Endothelial cell of umbilical vein (primary cell): ENCODE data around the gene IQSEC3. TPM values are rescaled to one million over a fixed set of nuclear protein-coding genes. Genes with fewer than 3 reads are reported as not detected.
"Not testable (repeated sequence)": the region's sequence is repeated elsewhere in the genome, so short reads cannot be mapped to it uniquely, and the experiment has no call there.

Source experiments
- BruUV-seq: library from RNA; stranded (reverse); fragments of 400-500 nt; replicated peaks from 2 replicates; lab custom pipeline; 2021; lab: Mats Ljungman, UMichigan
- CTCF ChIA-PET: fragments of 300-600, 350-600 bp; sonication (Branson Sonifier 250); formaldehyde crosslinking; loops from one replicate; lab custom pipeline; 2021; ENCODE audit warnings: antibody characterized with exemption, inconsistent platforms; lab: Charles Lee
- POLR2A ChIA-PET: fragments of 300-600, 350-600 bp; sonication (Branson Sonifier 250); formaldehyde crosslinking; loops from one replicate; lab custom pipeline; 2021; ENCODE audit warnings: antibody characterized with exemption, inconsistent platforms; lab: Charles Lee
- DNase-seq: peaks from one replicate; pipeline ENCODE4 v3.0.0-alpha.2; 2011; ENCODE audit warnings: low read depth, low spot score
- FAIRE-seq: peaks from 2 replicates; lab custom pipeline; 2011; peaks lifted over from hg19 to GRCh38; lab: Jason Lieb, UNC
- H2AFZ ChIP-seq: 2 replicates; pipeline ENCODE4 v1.6.0; 2012; ENCODE audit warnings: low read depth, low read length, control low read depth, inconsistent platforms
- H3K27ac ChIP-seq: 2 replicates; pipeline ENCODE4 v1.5.1; 2011; ENCODE audit warnings: low read depth, mild to moderate bottlenecking, control low read depth, low read length, moderate library complexity; ENCODE audit not compliant: insufficient read depth
- H3K27me3 ChIP-seq, 2 experiments: 2 replicates each; pipeline versions ENCODE4 v1.6.0 to v1.6.1; 2011; ENCODE audit warnings: low read length in 2 of 2, mixed read lengths in 1 of 2; ENCODE audit not compliant: control insufficient read depth in 2 of 2, insufficient read depth in 2 of 2
- H3K36me3 ChIP-seq, 2 experiments: 2 replicates in 1 of 2; 3 replicates in 1 of 2; pipeline ENCODE4 v1.5.1; 2011; ENCODE audit warnings: low read length in 2 of 2, mild to moderate bottlenecking in 1 of 2, moderate library complexity in 1 of 2; ENCODE audit not compliant: control insufficient read depth in 2 of 2, insufficient read depth in 2 of 2; ENCODE audit errors: extremely low read depth in 1 of 2
- H3K4me1 ChIP-seq: 3 replicates; pipeline ENCODE4 v1.5.1; 2011; ENCODE audit warnings: mild to moderate bottlenecking, low read length; ENCODE audit not compliant: control insufficient read depth, insufficient read depth; ENCODE audit errors: extremely low read depth
- H3K4me2 ChIP-seq: 2 replicates; pipeline ENCODE4 v1.6.1; 2011; ENCODE audit warnings: low read length, control low read depth, mixed read lengths; ENCODE audit not compliant: insufficient read depth
- H3K4me3 ChIP-seq, 3 experiments: fragments of 200-600 bp in 1 of 3; sonication (generic), shearing (Covaris generic) in 1 of 3; replicated peaks in 1 of 3; 2 replicates each; pipeline ENCODE4 v1.5.1; 2011 to 2016; ENCODE audit warnings: control low read depth in 3 of 3, low read length in 3 of 3, mild to moderate bottlenecking in 2 of 3, inconsistent platforms in 1 of 3, low read depth in 1 of 3, moderate library complexity in 1 of 3; ENCODE audit not compliant: insufficient read depth in 1 of 3
- H3K79me2 ChIP-seq: 2 replicates; pipeline ENCODE4 v1.6.0; 2012; ENCODE audit warnings: low read length, inconsistent platforms; ENCODE audit not compliant: control insufficient read depth, insufficient read depth
- H3K9ac ChIP-seq: replicated peaks from 2 replicates; pipeline ENCODE3; 2011; ENCODE audit warnings: low read length, control low read depth; ENCODE audit not compliant: insufficient read depth; ENCODE audit errors: extremely low read depth
- H3K9me1 ChIP-seq: replicated peaks from 3 replicates; pipeline ENCODE4 v1.6.0; 2011; ENCODE audit warnings: mild to moderate bottlenecking, low read length; ENCODE audit not compliant: control insufficient read depth, insufficient read depth; ENCODE audit errors: extremely low read depth
- H3K9me3 ChIP-seq: replicated peaks from 2 replicates; pipeline ENCODE4 v1.5.1; 2012; ENCODE audit warnings: low read length, inconsistent platforms; ENCODE audit not compliant: control insufficient read depth, insufficient read depth
- H4K20me1 ChIP-seq: replicated peaks from 2 replicates; pipeline ENCODE3; 2011; ENCODE audit warnings: mild to moderate bottlenecking, low read length; ENCODE audit not compliant: control insufficient read depth, insufficient read depth; ENCODE audit errors: extremely low read depth
- dilution Hi-C: fragments of 300-500 bp; cut with MboI; formaldehyde crosslinking; loops from one replicate; pipeline ENCODE4 v1.15.0; 2019; ENCODE audit warnings: low sequenced_read_pairs; ENCODE audit not compliant: extremely low pct_ligation_motif_present
- intact Hi-C: fragments of 100-400 bp; cut with micrococcal nuclease; formaldehyde crosslinking; loops from one replicate; pipeline ENCODE4 v1.10.0; 2022
- polyA plus RNA-seq, 4 experiments: library from polyadenylated mRNA; depleted of rRNA in 3 of 4; stranded (reverse) in 3 of 4; unstranded in 1 of 4; fragments of >200 nt; gene quantifications; 2 replicates each; pipeline versions ENCODE4 v1.2.1 to v1.2.3, GENCODE V29; 2011 to 2012; ENCODE audit warnings: missing spikeins in 1 of 4
- total RNA-seq: library from RNA; stranded (reverse); gene quantifications from 2 replicates; pipeline ENCODE4 v1.2.3, GENCODE V29; 2021

The IQSEC3 gene
- total and polyA plus RNA-seq, 2 donors (not counting 3 experiments of a cell fraction or from before 2014, with no cell fraction given) = not detected

DNA sequence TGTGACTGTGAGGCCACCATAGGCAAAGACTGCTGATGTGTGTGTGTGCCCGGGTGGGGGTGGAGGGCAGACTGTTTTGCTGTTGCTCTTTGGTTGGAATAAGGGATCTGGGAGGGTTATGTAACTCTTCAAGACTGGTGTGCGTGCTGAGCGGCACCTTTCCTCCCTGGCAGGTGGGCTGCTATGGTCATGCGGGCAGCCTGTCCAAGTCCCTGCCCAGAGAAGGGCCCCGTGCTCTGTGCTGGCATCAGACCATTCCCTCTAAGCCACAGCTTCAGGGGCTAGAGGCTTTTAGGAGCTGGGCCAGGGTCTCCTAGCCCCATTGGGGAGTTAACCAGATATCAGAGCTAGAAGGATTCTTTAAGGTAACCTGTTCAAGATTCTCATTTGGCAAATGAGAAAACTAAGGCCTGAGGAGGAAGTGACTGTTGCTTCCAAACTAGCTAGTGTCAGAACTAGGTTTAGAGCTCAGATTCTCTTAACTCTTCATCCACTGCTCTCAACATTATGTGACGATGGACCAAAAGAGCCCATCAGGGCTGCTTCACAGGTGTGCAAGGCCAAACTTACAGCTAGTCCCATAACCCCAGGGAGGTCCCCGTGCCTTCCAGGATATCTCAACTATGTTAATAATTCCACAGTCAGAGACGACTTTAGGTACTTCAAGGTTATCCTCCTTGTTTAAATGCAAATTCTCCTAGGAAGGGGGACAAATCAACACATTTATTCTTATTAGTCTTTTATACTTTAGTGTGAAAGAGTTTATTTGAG is 8.0 kb downstream of the IQSEC3 start:
- intact Hi-C loops, H3K36me3 ChIP-seq, H3K27ac ChIP-seq, H3K9ac ChIP-seq, BruUV-seq, H3K4me3 ChIP-seq, POLR2A ChIA-PET, H4K20me1 ChIP-seq, H3K79me2 ChIP-seq, H3K4me1 ChIP-seq, H2AFZ ChIP-seq, H3K9me1 ChIP-seq, H3K4me2 ChIP-seq, DNase-seq, H3K9me3 ChIP-seq, FAIRE-seq, dilution Hi-C loops, CTCF ChIA-PET: not testable (repeated sequence)
- peaks cover 10 to 13% of the 10 kb centered on the region in 2 experiments for H3K27me3 ChIP-seq

GRCh38 chr12:75541-75940 is 9.0 kb downstream of the IQSEC3 start:
- CTCF ChIA-PET, H3K9me3 ChIP-seq, H2AFZ ChIP-seq, H3K4me2 ChIP-seq, H3K9me1 ChIP-seq, H3K79me2 ChIP-seq, FAIRE-seq, dilution Hi-C loops, BruUV-seq, H3K27ac ChIP-seq, POLR2A ChIA-PET, H3K9ac ChIP-seq, intact Hi-C loops, H3K4me1 ChIP-seq, DNase-seq, H3K36me3 ChIP-seq, H4K20me1 ChIP-seq, H3K4me3 ChIP-seq: not testable (repeated sequence)
- H3K27me3 ChIP-seq = peaks cover 13 to 16% of the 10 kb centered on the region in 2 experiments

GRCh38 chr12:76102-76501 is 9.5 kb downstream of the IQSEC3 start:
- DNase-seq, H3K4me2 ChIP-seq, H3K9me1 ChIP-seq, CTCF ChIA-PET, H3K27ac ChIP-seq, POLR2A ChIA-PET, intact Hi-C loops, H3K79me2 ChIP-seq, H4K20me1 ChIP-seq, BruUV-seq, H3K9ac ChIP-seq, H3K36me3 ChIP-seq, H3K4me3 ChIP-seq, dilution Hi-C loops, H3K9me3 ChIP-seq, FAIRE-seq, H3K4me1 ChIP-seq, H2AFZ ChIP-seq: not testable (repeated sequence)
- H3K27me3 ChIP-seq = peaks cover 16 to 19% of the 10 kb centered on the region in 2 experiments

DNA sequence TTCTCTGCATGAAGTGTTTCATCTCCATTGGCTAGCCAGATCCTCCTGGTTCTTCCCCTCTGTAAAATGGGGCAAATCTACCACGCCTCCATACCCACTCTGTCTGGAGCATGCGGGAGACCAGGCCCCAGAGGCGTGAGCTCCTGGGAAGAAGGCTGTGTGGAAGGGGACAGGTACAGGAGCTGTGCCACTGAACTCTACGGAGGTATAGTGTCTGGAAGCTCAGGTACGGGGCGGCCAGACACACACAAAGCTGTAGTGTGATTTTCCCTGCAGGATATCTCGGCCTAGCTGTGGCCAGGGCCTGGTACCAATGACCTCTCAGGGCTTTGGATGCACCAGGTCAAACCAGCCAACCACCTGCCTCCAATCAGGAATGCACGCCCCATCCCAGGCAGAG is 10.0 kb downstream of the IQSEC3 start:
- H3K36me3 ChIP-seq, FAIRE-seq, intact Hi-C loops, H3K79me2 ChIP-seq, H3K9me3 ChIP-seq, H3K27ac ChIP-seq, BruUV-seq, H3K4me3 ChIP-seq, H3K9ac ChIP-seq, H3K4me2 ChIP-seq, DNase-seq, dilution Hi-C loops, H2AFZ ChIP-seq, H4K20me1 ChIP-seq, H3K9me1 ChIP-seq, CTCF ChIA-PET, POLR2A ChIA-PET, H3K4me1 ChIP-seq: not testable (repeated sequence)
- peaks cover 19% of the 10 kb centered on the region in 2 experiments for H3K27me3 ChIP-seq
